ENCODE data around the gene TCF4.

Gene TCF4

DNA sequence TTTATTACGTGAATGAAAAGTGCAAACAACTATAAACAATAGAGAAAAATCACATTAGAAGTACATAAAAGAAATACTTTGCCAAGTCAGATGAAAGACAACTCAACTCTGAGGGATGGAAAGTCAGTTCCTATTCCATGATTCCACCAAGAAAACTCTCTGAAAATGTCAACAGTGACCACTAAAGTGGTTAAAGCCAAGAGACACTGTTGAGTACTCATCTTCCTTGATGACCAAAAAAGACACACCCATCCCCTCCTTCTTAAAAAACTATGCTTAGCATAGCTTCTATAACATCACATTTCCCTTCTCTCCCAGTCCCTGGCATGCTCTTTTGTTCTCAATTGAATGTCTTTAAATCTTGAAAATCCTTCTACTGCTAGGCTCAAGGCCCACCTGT, 160.0 kb downstream of the TCF4 start:
- FAIRE-seq = no peak

DNA sequence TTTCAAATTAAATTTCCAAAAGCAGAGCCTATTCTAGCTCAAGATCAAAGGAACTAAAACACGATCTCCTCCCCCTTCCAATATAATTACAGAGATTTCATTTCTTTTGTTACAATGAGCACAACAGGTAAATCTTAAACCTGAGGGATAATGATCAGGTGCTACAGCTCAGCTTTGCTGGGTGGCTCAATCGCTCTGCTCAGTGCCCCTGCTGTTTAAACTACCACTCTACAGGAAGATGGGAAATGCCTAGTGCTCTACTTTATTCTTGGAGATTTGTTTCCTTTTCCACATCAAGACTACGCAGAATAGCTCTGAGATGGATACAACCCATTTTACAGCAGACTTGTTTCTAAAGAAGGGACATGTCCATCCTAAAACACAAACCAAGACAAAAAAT, 162.3 kb downstream of the TCF4 start:
- no peak for FAIRE-seq

DNA sequence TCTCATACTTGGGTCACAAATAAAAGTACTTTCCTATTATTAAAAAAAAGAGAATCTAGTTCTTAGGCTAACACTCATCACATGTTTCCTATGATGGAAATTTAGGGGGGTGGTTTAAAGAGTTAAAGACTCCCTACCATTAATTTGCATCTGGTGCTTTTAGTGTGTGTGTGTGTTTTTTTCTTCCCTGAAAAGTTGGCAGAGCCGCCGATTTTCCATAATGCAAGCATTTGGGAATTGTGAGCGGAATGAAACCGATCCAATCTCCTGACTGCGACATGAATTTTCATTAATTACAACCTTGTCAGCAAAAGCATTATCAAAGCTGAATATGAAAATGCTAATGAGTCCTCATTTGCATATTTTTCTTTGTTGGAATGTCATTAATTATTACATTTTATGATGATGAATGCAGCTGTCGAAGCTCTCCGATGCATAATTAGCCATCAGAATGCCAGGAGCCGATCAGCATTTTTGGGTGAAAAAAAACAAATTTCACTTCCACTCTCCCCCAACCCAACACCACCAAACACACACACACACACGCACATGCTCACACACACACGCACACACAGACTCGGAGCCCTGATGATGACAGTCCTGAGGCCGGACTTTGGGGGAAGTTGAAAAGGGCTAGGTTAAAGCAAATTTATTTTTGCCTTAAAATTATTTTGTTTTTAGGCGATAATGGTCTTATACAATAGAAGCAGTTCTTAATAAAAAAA, 165.4 kb downstream of the TCF4 start:
- no peak for FAIRE-seq

DNA sequence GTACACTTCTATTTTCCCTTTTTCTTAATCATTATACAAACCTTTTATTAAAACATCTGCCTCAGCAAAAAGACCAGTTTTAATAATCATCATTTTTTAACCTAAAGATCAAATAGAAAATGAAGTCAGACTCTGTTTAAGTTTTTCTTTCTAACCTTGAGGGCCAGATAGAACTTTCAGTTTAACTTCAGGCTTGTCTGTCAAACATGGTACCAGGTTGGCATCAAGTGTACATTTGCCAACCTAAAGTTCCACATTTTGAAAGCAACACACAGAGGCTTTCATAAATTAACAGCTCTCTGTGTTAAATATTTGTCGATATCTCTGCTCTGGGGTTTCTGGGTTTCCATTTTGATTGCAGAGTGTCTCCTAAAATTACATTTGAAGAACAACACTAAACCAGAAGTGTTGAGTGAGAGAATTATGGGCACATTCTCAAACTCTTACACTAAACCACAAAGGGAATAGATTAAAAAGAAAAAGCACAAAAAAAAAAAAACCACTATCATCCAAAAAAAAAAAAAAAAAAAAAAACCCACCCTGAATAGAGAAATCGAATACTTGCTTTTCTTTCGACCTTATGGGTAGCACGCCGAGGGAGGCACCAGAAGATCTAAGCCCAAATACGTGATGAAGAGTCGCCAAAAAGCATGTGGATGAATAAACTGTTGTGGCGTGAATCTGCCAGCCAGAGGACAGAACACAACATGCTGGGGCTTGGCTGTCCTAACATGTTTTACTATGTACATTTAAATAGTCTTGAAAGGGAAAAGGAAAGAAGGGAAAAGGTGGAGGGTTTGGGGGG, 166.2 kb downstream of the TCF4 start:
- FAIRE-seq = no peak

DNA sequence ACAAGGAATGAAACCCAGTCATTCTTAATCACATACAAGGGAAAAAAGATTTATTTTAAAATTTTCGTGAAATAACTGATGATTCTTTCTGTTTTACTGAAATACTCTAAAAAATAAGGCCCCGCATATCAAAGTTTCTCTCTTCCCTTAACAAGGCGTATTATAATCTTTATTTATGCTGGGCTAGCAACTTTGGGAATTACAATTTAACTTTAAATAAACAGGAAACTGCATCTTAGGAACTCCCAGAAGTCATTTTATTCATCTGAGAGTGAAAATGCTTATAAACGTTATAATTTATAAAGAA, 166.7 kb downstream of the TCF4 start:
- no peak for FAIRE-seq

DNA sequence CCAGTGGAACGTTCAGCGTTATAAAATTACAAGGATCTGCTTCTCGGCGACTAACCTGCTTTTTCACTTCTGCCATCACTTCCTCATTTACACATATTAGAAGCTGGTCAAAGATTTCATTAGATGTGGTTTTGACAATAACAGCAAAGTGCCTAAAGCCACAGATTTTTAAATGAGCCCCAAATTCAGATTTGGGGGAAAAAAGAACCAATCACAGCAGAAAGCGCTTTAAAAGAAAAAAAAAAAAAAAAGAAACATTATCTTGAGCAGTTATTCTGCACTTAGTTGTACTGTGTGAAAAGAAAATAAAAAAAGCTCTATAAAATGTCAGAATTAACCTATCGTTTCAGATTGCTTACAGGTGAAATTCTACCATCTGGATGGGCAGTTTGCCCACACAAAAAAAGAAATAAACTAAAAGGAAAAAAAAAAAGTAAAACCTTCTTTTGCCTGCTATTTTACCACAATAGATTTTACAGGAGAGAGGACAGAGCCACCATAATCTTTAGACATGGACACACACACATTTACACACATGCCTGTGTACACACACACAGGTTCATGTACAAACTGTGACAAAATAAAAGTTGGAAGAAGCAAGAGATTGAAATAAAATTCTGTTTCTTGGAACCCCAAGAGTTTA, 167.2 kb downstream of the TCF4 start:
- FAIRE-seq = no peak

DNA sequence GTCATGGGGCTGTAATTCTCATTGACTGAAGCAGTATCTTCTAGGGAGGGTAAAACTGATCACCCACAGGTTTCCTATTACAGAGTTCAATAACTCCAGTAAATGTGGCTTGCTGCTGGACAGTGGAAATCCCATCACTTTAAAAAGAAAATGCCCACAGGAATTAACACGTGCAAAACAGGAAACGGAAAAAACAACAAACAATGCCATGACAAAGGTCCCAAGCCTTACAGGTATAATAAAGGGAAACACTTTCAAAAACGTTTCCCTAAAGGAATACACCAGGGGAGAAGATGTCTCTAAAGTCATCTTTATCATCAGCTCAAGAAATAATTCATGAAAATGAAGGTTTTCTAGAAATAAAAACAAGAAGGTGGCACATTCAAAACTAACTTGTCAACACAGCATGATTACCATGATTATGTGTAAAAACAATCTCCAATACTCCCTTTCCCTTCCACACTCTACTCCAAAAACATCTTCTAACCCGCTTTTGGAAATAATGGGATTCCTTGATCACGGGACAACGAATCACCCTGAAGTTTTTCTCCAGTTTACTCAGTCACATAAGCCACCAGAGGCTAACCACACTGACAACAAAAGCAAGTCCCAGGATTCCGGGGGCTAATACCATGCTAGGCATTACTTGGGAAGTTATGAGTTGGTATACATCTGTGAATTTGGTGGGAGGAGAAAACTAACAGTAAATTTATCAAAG, 167.9 kb downstream of the TCF4 start:
- FAIRE-seq = no peak

DNA sequence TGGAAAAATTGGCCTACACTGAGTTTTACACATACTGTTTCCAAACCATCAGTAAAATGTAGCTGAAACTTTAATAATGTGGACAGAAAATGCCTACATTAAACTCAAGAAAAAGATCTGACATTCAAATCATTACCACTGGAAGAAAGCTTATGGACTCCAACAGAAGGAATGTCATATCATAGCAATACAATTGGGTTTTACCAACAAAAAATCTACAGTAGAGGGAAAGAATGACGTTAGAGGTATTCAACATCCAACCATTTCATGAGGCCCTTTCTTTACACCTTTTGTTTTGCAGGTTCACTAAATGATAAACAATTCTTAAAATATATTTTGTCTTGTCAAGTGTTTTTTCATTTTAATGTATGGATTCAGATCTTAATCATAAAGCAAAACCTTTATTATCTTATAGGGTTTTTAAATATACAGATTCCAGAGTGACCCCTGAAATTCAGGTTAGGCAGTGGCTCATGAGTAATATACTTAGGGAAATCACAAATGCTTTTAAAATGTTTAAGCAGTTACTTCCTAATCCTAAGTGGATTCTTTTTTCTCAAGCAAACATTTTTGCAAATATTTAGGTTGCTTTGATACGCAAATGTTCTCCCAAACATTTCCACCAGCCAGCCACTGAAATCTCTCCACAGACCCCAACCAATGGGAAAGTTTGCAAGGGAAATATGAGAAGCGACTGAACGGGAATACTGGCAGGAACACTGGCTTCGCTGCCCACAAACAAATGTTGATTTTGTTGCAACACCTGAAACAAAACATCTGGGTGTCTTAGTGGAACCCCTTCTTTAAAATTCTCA, 168.7 kb downstream of the TCF4 start:
- no peak for FAIRE-seq

DNA sequence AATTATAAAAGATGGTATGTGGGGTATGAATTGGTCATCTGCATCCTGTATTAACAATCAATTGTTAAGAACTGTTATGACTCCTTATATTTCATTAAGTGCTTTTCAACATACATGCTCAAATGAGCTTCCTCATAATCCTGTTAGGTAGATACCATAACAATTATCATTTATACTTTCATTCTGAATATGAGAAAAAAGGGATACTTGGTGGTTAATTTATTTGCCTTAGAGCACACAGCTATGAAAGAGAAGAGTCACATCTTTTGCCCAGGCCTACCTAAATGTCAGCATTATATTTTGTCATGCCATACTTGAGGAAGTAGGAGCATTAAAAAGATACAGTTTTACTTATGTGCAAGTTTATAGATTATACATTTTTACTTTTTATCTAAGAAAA, 169.6 kb downstream of the TCF4 start:
- FAIRE-seq = no peak

DNA sequence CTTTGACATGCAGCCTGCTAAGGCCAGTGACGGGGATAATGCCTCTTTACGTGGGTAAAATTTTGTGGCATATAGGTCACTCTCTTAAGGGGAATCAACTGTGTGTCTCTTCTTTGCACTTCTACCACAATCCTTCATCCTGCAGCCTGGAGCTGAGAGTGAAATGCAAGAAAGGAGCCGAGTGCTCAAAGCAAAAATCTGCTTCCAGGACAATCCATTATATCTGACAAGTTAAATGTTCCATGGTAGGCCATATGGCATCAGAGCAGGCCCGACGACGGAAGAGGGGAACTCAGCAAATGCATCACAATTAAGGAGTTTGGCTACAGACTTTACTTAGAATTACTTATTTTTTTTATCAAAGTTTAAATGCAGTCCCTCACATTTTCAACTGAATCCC, 171.2 kb downstream of the TCF4 start:
- FAIRE-seq = no peak

DNA sequence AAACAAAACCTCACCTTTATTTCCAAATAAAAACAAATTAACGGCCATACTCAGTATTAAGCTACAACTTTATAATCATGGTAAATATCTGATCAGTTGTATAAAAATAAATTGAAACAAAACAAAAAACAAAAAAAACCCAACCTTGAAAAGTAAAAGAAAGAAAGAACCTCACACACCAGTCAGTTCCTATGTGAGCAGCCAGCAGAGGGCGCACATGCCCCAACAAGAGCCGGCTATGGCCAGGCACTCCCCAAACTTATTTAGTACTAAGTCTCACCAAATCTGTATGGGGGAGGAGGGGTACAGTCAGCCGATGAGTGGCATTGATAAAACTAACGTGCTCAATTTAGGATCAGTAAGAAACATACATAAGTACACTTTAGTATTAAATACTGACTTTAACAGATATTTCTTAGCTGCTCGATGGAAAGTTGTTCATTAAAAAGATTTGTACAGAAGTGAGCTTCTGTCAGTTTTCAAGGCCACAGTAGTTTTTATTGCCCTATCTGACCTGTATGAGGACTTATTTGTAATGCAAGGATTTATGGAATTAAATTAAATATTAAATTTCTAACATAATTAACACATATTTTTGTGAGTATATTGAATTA, 172.6 kb downstream of the TCF4 start:
- FAIRE-seq = peak; percentile 58

DNA sequence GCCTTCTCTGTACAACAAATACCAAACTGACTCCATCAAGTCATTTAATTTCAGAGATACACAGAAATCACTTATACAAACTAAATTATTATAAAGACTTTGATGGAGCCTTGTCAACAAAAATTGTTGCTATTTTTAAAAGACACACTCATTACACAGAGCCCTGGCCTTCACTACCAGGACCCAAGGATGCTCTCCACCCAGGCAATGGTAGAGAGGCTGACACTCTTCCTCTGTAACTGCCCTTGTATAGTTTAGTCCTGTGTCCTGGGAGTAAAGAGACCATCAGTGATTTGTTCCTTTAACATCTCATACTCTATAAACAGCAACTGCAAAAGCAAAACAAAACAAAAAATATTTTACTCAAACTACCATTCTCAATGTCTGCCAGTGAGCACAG, 173.5 kb downstream of the TCF4 start:
- no peak for FAIRE-seq

DNA sequence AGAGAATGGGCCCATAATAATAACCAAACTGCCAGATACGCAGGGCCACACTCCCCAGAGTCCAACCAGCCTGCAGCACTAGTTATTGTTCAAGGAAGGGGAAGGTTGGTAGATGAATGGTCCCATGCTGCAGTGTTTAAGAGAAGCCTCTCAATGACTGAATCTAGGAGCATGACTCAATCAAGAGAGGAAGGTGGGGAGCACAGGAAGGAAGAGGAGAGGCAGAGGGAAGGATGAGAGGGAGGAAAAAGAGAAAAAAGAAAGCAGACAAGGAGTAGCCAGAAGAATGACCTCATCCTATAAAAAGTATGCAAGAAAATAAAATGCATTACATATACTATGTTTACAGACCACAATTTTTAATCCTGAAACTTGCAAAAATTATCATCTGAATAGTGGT, 174.5 kb downstream of the TCF4 start:
- no peak for FAIRE-seq

DNA sequence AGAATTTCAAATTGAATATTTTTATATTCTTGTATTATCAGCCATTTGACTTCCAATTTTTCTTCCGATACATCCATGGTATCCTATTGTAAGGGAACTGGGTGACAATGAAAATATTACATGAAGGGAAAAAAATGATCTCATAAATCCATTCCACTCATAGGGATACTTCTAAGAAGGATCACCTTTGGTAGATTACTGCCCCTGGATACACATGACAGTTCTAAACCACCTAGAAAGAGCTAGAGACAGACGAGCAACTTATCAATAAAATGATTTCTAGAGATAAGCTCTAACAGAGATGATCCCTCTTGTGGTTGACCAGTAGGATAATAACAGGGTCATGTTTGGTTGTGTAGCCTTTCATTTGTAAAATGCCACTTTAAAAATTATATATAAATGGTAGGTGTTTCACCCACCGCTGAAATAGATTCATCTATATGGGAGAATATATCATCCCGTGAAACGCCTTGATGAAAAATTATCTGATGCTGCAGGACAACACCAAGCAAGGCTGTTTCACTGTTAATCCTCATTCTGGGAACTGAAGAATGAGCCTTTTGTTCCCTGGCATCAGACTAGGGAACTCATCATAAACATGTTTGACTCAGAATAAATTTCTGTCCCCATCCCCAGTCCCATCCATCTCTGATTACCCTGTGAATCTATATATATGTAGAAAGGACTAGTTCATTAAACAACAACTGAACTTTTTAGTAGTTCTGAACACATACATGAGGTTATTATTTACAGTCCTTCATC, 180.0 kb downstream of the TCF4 start:
- no peak for FAIRE-seq

DNA sequence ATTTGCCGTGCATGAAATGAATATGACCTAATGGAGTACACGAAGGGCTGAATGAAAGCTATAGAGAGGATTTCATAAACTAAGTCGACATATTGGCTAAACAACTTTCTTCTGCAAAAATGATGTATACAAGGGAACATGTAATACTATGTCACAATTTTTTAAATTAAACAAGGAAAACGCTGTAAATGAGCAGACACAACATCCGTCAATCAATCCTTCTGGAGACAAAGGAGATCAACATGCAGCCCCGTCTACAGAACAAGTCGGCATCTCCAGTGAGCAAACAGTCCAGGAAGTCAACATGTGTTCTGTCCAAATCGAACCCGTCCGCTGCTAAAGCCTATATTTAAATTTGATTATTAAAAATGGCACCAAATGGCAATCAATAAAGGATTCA, 180.8 kb downstream of the TCF4 start:
- no peak for FAIRE-seq

DNA sequence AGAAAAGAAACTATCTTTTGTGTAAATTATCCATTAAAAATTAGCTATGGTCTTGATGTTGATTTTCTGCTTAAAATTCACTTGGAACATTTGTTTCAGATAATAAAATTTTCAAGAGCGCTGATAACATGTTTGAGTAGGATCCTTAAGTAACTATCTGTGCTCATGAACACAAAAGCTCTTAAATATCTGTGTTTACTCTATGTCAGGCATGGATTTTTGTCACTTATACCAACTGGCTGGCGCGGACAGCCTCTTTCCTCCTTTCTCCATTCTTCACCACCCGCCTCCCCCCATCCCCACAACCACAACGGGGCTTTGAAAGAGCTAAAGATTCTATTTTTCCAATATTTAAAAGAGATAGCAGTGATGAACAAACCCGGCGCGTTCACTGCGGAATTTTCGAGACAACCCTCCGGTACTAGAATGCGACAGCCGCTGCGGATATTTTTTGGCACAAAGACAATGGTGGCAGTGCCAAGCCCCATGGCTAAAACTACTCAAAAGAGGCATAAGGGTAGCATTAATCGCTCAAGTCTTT, 181.5 kb downstream of the TCF4 start:
- no peak for FAIRE-seq

DNA sequence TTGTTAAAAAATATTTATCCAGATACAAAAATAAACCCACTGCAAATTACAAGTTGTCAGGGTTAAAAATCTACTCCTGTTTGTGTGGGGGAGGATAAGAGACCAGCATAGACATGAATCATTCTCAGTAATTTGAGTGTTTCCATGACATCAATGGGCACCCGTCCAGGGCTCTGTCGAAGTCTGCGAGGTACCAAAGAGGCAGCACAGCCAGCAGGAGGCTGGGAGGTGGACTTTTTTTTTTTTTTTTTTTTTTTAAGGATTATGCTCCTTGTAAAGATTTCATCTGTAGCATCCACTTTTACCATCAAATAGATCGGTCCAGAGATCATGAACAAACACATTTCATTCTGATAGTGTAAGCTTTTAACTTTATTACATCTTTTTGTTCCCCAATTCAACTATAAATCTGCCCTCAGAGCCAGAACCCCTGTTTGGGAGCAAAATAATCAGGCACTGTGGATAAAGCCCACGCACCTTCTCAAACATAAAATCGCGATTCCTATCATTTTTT, 182.0 kb downstream of the TCF4 start:
- no peak for FAIRE-seq

DNA sequence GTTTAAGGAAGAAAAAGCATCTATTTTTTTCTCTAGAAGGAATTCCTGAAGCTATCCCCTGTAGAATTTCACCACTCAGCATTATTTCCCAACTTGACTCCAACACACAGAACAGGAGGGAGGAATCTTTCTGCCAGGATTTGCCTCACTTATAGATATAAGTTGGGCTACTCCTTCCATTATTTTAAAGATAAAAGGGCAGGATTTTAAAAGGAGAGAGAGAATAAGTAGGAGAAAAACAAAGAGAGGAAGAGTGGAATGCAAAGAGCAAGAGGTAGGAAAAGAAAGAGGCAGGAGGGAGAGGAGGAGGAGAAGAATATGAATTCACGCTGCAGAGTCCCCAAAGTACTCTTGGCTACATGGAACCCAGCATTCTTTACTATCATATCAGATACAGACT, 182.5 kb downstream of the TCF4 start:
- no peak for FAIRE-seq

DNA sequence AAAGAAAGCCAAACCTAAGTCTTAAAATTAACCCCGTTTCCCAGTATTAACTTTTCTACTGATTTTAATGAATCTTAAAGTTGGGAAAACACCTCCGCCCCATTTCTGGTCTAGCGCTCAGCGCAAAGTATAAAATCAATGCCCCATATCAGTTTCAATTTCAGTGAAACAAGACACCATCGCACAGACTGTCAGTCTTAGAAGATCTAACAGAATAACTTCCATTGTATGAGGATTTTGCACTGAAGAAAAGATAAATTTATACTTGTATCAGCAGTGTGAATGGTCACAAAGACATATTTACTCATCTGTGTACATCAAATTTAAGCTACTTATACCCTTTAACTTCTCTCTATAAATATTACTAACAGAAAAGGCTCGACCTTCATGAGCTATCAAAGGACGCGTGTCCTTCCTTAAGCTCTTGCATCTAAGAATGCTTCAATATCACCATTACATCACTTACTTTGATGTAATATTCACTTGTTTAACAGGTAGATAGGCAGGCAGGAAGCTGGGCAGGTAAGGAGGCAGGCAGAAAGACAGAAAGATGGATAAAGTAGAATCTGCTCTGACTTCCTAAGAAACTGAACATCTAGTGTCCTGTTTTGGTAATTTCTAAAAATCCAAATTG, 183.0 kb downstream of the TCF4 start:
- no peak for FAIRE-seq

DNA sequence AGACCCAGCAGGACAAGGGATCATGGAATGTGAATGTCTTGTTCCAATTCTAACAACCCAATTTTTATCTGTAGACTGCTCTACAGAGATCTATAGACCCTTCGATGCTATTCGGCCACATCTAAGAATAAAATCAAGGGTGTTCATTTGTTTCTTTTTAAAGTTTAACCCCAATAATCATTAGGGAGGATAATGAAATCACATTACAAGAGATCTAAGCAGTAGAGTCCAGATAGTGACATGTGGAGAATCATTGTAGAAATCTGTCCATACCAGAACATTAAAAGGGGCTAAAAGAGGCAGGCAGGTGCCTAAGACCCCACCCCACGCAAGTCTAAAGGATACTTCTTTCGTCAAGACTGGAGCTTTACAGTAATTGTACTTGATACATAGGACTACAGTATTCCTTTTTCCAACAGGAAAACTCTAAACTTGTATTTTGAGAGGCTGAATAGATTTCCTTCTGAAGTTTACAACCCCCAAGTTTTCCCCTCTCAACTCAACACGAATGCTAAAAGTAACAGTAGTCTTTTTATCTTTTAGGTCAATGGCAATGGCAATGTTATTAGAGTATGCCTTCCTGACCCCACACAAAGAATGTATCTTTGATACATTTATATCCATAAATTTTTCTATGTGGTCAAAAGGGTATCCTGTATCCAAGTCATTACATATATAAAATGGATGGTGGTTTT, 183.7 kb downstream of the TCF4 start:
- no peak for FAIRE-seq

Data from TTC549 (cell line).